Astrocyte (in vitro differentiated cells and primary cell): ENCODE measurements around the gene SBF1. TPM values are rescaled to one million over a fixed set of nuclear protein-coding genes. Genes with fewer than 3 reads are reported as not detected.

Source experiments
- DNase-seq: peaks from one replicate; pipeline ENCODE4 v3.0.0-alpha.2; 2010; ENCODE audit warnings: low read depth
- FAIRE-seq: peaks from 2 replicates; lab custom pipeline; 2011; peaks lifted over from hg19 to GRCh38; lab: Jason Lieb, UNC
- H2AFZ ChIP-seq: 2 replicates; pipeline ENCODE4 v1.6.0; 2012; ENCODE audit warnings: low read depth, low read length, inconsistent platforms
- H3K27ac ChIP-seq: 2 replicates; pipeline ENCODE4 v1.5.1; 2011; ENCODE audit warnings: low read depth, low read length, inconsistent platforms
- H3K27me3 ChIP-seq: 2 replicates; pipeline ENCODE4 v1.6.0; 2011; ENCODE audit warnings: low read length, inconsistent platforms; ENCODE audit not compliant: insufficient read depth
- H3K36me3 ChIP-seq: 2 replicates; pipeline ENCODE4 v1.5.1; 2011; ENCODE audit warnings: low read length, inconsistent platforms; ENCODE audit not compliant: insufficient read depth
- H3K4me1 ChIP-seq: 2 replicates; pipeline ENCODE4 v1.5.1; 2011; ENCODE audit warnings: low read length, inconsistent platforms; ENCODE audit not compliant: insufficient read depth
- H3K4me2 ChIP-seq: 2 replicates; pipeline ENCODE4 v1.6.0; 2012; ENCODE audit warnings: low read length, inconsistent platforms
- H3K4me3 ChIP-seq: 2 replicates; pipeline ENCODE4 v1.5.1; 2011; ENCODE audit warnings: low read depth, mild to moderate bottlenecking, low read length, inconsistent platforms; ENCODE audit not compliant: insufficient read depth
- H3K79me2 ChIP-seq: 2 replicates; pipeline ENCODE4 v1.6.0; 2012; ENCODE audit warnings: mild to moderate bottlenecking, low read length, inconsistent platforms; ENCODE audit not compliant: insufficient read depth
- H3K9ac ChIP-seq: 2 replicates; pipeline ENCODE4 v1.6.0; 2012; ENCODE audit warnings: mild to moderate bottlenecking, low read length, inconsistent platforms
- H3K9me3 ChIP-seq: 2 replicates; pipeline ENCODE4 v1.5.1; 2012; ENCODE audit warnings: low read depth, mild to moderate bottlenecking, low read length, inconsistent platforms; ENCODE audit not compliant: insufficient read depth
- H4K20me1 ChIP-seq: 2 replicates; pipeline ENCODE4 v1.6.0; 2012; ENCODE audit warnings: low read length, inconsistent platforms; ENCODE audit not compliant: insufficient read depth
- H3K27ac Mint-ChIP-seq: one replicate; pipeline ENCODE4 v1.8.0; 2021; ENCODE audit warnings: mild to moderate bottlenecking, mixed read lengths; ENCODE audit not compliant: unreplicated experiment
- H3K27me3 Mint-ChIP-seq: one replicate; pipeline ENCODE4 v1.8.0; 2021; ENCODE audit warnings: low read depth, mixed read lengths; ENCODE audit not compliant: unreplicated experiment
- H3K36me3 Mint-ChIP-seq: one replicate; pipeline ENCODE4 v1.8.0; 2021; ENCODE audit warnings: low read depth, mixed read lengths; ENCODE audit not compliant: unreplicated experiment
- H3K4me1 Mint-ChIP-seq: one replicate; pipeline ENCODE4 v1.8.0; 2021; ENCODE audit warnings: low read depth, mixed read lengths; ENCODE audit not compliant: unreplicated experiment
- H3K4me3 Mint-ChIP-seq: one replicate; pipeline ENCODE4 v1.8.0; 2021; ENCODE audit warnings: mild to moderate bottlenecking, moderate library complexity, mixed read lengths; ENCODE audit not compliant: unreplicated experiment
- H3K9me3 Mint-ChIP-seq: one replicate; pipeline ENCODE4 v1.8.0; 2021; ENCODE audit warnings: mild to moderate bottlenecking, mixed read lengths; ENCODE audit not compliant: unreplicated experiment
- EZH2 ChIP-seq: IDR thresholded peaks from 2 replicates; pipeline ENCODE4 v1.6.1; 2012; ENCODE audit warnings: mild to moderate bottlenecking, low read length, inconsistent platforms; ENCODE audit not compliant: insufficient read depth
- total RNA-seq: library from RNA; stranded (reverse); gene quantifications from 2 replicates; pipeline ENCODE4 v1.2.1, GENCODE V29; 2021
- TF ChIP-seq, protein P1 (sequence below): IDR thresholded peaks from 2 replicates; pipeline ENCODE4 v1.5.1; 2011; ENCODE audit warnings: low read depth, mild to moderate bottlenecking, inconsistent platforms, low read length, moderate library complexity; ENCODE audit not compliant: insufficient read depth

SBF1 gene
- total RNA-seq, 1 donor from 2014 or later = 75.4 TPM

DNA sequence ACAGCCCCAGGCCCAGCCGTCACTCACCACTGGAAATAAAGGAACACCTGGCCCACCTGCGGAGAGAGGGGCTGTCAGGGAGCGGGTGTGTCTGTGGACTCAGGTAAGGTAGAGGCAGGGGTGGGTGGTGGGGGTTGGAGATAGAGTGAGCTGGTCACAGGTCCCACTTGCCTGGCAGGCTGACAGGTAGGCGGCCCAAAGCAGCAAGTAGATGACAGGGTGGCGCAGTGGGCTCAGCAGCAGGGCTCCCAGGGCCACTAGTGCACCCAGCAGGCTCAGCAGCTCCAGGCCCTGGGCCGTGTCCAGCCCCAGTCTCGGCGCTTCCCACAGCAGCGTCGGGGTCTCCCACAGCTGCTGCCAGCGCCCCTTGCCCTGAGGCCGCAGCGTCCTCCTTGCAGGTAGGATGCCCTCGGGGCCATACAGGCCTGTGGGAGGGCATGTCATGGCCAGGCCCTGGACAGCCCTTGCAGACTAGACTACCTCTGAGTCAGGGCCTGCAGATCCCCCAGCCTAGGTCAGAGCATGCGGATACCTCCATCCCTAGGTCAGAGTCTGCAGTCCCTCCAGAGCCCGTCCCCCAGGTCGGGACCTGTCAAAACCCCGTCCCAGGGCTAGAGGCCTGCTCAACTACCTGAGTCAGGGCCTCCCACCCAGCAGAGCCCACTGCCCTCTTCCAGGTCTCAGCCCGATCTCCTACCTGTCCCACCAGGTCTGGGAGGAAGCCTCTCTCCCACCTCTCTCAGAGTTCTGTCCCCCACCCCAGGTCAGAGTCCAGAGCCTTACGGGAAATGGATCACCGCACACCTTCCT, 32.0 kb upstream of the SBF1 start:
- H3K27ac ChIP-seq = peak overlapping the region; percentile 83
- H3K36me3 ChIP-seq = peaks cover 4% of the 10 kb centered on the region
- peaks cover 52% of the 10 kb centered on the region for H3K79me2 ChIP-seq
- H4K20me1 ChIP-seq = peaks cover 26% of the 10 kb centered on the region
- TF ChIP-seq EZH2 = no peak
- TF ChIP-seq, protein P1, sequence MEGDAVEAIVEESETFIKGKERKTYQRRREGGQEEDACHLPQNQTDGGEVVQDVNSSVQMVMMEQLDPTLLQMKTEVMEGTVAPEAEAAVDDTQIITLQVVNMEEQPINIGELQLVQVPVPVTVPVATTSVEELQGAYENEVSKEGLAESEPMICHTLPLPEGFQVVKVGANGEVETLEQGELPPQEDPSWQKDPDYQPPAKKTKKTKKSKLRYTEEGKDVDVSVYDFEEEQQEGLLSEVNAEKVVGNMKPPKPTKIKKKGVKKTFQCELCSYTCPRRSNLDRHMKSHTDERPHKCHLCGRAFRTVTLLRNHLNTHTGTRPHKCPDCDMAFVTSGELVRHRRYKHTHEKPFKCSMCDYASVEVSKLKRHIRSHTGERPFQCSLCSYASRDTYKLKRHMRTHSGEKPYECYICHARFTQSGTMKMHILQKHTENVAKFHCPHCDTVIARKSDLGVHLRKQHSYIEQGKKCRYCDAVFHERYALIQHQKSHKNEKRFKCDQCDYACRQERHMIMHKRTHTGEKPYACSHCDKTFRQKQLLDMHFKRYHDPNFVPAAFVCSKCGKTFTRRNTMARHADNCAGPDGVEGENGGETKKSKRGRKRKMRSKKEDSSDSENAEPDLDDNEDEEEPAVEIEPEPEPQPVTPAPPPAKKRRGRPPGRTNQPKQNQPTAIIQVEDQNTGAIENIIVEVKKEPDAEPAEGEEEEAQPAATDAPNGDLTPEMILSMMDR = no peak
- FAIRE-seq = no peak
- Mint-ChIP-seq H3K27ac (peak overlapping the region; percentile 84), H3K9me3 (no peaks in the 10 kb centered on the region), H3K36me3 (no peaks in the 10 kb centered on the region), H3K4me3 (peak overlapping the region; percentile 97), H3K27me3 (no peaks in the 10 kb centered on the region), H3K4me1 (peaks cover 2% of the 10 kb centered on the region)
- H3K4me3 ChIP-seq = peak overlapping the region; percentile 95
- H3K4me1 ChIP-seq = peaks cover 14% of the 10 kb centered on the region
- peak overlapping the region; percentile 93 for H2AFZ ChIP-seq
- H3K4me2 ChIP-seq = peak overlapping the region; percentile 99
- no peak for DNase-seq
- H3K9ac ChIP-seq = peak overlapping the region; percentile 98
- no peaks in the 10 kb centered on the region for H3K27me3 ChIP-seq
- H3K9me3 ChIP-seq = no peaks in the 10 kb centered on the region

DNA sequence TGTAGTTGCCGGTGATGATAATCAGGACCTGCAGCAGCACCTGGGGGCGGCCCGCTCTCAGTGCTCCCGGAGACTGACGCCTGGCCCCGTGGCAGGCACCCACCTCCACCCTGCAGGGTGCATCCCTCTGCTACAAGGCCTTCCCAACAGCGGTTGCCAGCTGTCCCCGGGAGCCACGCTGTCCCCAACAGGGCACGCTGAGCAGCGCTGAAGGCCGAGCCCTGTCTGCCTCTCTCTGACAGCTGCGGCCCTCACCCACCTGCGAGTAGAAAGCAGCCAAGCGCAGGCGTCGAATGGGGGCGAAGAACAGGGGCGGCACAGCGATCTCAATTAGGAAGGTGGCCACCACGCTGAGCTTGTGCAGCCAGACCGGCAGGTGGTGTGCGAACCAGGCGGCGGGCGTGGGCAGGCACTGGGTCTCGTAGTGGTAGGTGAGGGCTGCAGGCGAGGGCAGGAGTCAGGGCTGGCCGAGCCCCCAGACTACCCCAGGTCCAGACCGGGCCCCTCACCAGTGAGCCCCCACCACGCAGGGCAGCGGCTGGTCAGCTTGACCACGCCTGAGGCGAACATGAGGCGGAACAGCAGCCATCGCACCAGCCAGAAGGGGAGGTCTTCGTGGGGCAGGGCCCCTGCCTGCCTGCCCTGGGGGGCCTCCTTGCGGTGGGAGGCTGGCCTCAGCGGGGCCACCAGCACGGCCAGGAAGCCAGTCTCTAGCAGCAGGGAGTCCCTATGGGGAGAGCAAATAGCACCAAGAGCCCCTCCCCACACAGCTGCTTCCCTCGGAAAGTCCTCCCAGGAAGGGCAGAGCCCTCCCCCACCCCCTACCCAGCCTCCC, 31.2 kb upstream of the SBF1 start:
- no peaks in the 10 kb centered on the region for H3K27me3 ChIP-seq
- H3K9ac ChIP-seq = peak overlapping the region; percentile 98
- H3K9me3 ChIP-seq = no peaks in the 10 kb centered on the region
- peaks cover 52% of the 10 kb centered on the region for H3K79me2 ChIP-seq
- H4K20me1 ChIP-seq = peaks cover 26% of the 10 kb centered on the region
- DNase-seq = no peak
- peaks cover 14% of the 10 kb centered on the region for H3K4me1 ChIP-seq
- Mint-ChIP-seq H3K4me3 (peak overlapping the region; percentile 97), H3K9me3 (no peaks in the 10 kb centered on the region), H3K27ac (no peak overlapping the region), H3K36me3 (no peaks in the 10 kb centered on the region), H3K4me1 (peaks cover 2% of the 10 kb centered on the region), H3K27me3 (no peaks in the 10 kb centered on the region)
- H3K27ac ChIP-seq = no peak overlapping the region
- H3K4me2 ChIP-seq = peak overlapping the region; percentile 99
- no peak for FAIRE-seq
- no peak for TF ChIP-seq EZH2
- TF ChIP-seq, protein P1 = no peak
- no peak overlapping the region for H3K4me3 ChIP-seq
- H3K36me3 ChIP-seq = peaks cover 4% of the 10 kb centered on the region
- H2AFZ ChIP-seq = no peak overlapping the region
